AG10803 (cell line): ENCODE results near the gene ADAMTS15.

ENCODE experiments used
- DNase-seq: peaks from one replicate; pipeline ENCODE4 v3.0.0; 2010; ENCODE audit warnings: low read depth
- H3K4me3 ChIP-seq: 2 replicates; pipeline ENCODE4 v1.5.1; 2011; ENCODE audit warnings: mild to moderate bottlenecking, low read length, control low read depth
- CTCF ChIP-seq: conservative IDR thresholded peaks from 2 replicates; pipeline ENCODE4 v1.5.1; 2011; ENCODE audit warnings: mild to moderate bottlenecking, low read length, control low read depth, inconsistent platforms

ADAMTS15 gene

GRCh38 chr11:130465263-130465662 is 16.8 kb downstream of the ADAMTS15 start:
- no peak overlapping the region for H3K4me3 ChIP-seq
- no peak for TF ChIP-seq CTCF
- DNase-seq = peak; percentile 73

- H3K4me3 ChIP-seq = no peak overlapping the region
- no peak for DNase-seq
- TF ChIP-seq CTCF = no peak
These were observed 18.9 kb downstream of the ADAMTS15 start for GRCh38 chr11:130467116-130467900.

- DNase-seq = no peak
- H3K4me3 ChIP-seq = no peak overlapping the region
- no peak for TF ChIP-seq CTCF
These were observed 20.7 kb downstream of the ADAMTS15 start for GRCh38 chr11:130469181-130469580.

GRCh38 chr11:130470832-130471706 is 22.6 kb downstream of the ADAMTS15 start:
- H3K4me3 ChIP-seq = no peak overlapping the region
- DNase-seq = no peak
- no peak for TF ChIP-seq CTCF

- no peak overlapping the region for H3K4me3 ChIP-seq
- TF ChIP-seq CTCF = no peak
- no peak for DNase-seq
These were observed 23.4 kb downstream of the ADAMTS15 start for GRCh38 chr11:130471731-130472433.

- no peak for TF ChIP-seq CTCF
- no peak overlapping the region for H3K4me3 ChIP-seq
- DNase-seq = no peak
These were observed 24.1 kb downstream of the ADAMTS15 start for GRCh38 chr11:130472434-130472961.
